ENCODE measurements around the gene SCRN1. TPM values are rescaled to one million over a fixed set of nuclear protein-coding genes. Genes with fewer than 3 reads are reported as not detected.

Gene SCRN1
- total and polyA plus RNA-seq, 2 of the 13 experiments (the other 11 are each of a cell fraction or from before 2014, with no cell fraction given) = 43.2 to 49.8 TPM

DNA sequence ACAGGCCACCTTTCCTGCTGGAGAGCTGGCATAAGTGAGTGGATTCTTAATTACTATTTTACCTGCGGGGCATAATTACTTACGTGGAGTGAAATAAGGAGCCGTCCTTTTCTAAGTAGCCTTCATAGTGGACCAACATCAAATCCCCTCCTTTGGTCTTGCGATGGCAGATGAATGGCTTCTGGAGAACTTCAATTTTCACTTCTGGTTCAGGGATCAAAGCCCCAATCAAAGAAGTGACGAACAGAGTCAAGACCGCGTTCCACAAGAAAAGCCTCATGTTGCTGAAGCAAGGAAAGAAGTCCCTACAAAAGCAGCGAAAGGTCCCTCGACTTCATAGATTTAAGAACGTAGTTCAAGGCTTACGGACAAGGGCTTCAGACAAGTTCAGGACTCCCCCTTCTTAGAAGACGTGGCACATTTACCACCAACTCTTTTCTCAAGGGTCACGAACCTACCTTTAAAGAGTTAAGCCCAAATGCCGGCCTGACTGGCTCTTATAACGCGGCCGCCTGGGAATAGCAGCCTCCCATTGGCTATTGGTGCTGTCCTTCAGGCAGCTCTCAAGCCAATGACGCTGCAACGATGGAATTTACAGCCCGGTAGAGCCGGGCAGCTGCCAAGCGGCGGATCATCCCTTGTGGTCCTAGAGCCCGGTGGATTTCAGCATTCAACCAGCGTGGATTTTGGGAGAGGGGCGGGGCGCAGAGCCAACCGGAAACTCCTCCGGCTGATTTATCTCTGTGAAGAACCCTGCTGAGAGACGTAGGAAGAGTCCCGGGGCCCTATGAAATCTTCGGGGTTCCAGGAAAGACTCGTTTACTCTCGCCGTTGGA, 36.8 kb upstream of the SCRN1 start, which contains the start of gene FKBP14 (continued):
- peak; percentile 71; the same call in 1 of the 2 replicates for TF ChIP-seq GATAD1 (CRISPR knock-in tag; IDR thresholded peaks at IDR 0.05)
- peak; percentile 50; the same call in 1 of the 2 replicates for TF ChIP-seq PHF8 (CRISPR knock-in tag; IDR thresholded peaks at IDR 0.05)
- peak; percentile 50; the same call in 1 of the 2 replicates for TF ChIP-seq ZFY (CRISPR knock-in tag; IDR thresholded peaks at IDR 0.05)
- TF ChIP-seq, protein P1, sequence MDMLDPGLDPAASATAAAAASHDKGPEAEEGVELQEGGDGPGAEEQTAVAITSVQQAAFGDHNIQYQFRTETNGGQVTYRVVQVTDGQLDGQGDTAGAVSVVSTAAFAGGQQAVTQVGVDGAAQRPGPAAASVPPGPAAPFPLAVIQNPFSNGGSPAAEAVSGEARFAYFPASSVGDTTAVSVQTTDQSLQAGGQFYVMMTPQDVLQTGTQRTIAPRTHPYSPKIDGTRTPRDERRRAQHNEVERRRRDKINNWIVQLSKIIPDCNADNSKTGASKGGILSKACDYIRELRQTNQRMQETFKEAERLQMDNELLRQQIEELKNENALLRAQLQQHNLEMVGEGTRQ (IDR thresholded peaks at IDR 0.05; ENCODE audit: low read depth, low read length) = no peak
- TF ChIP-seq, protein P1 (CRISPR knock-in tag; IDR thresholded peaks at IDR 0.05; ENCODE audit: borderline replicate concordance) = no peak
- TF ChIP-seq NFATC3 (CRISPR knock-in tag; IDR thresholded peaks at IDR 0.05) = peak; percentile 74; the same call in 1 of the 2 replicates
- no peak for TF ChIP-seq ZNF10 (CRISPR knock-in tag; IDR thresholded peaks at IDR 0.05; ENCODE audit: borderline replicate concordance, low read depth)
- TF ChIP-seq, protein P2, sequence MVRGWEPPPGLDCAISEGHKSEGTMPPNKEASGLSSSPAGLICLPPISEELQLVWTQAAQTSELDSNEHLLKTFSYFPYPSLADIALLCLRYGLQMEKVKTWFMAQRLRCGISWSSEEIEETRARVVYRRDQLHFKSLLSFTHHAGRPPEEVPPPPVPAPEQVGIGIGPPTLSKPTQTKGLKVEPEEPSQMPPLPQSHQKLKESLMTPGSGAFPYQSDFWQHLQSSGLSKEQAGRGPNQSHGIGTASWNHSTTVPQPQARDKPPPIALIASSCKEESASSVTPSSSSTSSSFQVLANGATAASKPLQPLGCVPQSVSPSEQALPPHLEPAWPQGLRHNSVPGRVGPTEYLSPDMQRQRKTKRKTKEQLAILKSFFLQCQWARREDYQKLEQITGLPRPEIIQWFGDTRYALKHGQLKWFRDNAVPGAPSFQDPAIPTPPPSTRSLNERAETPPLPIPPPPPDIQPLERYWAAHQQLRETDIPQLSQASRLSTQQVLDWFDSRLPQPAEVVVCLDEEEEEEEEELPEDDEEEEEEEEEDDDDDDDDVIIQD (CRISPR knock-in tag; IDR thresholded peaks at IDR 0.05; ENCODE audit: low read depth) = peak; percentile 88
- TF ChIP-seq SPEN (CRISPR knock-in tag; IDR thresholded peaks at IDR 0.05; ENCODE audit: low read depth) = no peak
- TF ChIP-seq PHB2 (IDR thresholded peaks at IDR 0.05; ENCODE audit: partially characterized antibody) = no peak
- TF ChIP-seq SMYD3 (CRISPR knock-in tag; IDR thresholded peaks at IDR 0.05) = peak; percentile 64; the same call in 1 of the 2 replicates
- no peak for TF ChIP-seq ZNF660 (CRISPR knock-in tag; IDR thresholded peaks at IDR 0.05; ENCODE audit: borderline replicate concordance, low read depth)
- TF ChIP-seq ZBTB7B (CRISPR knock-in tag; IDR thresholded peaks at IDR 0.05) = 0 out of 2 replicates have a peak, but pooled peaks have one; percentile 28
- TF ChIP-seq, protein P3, sequence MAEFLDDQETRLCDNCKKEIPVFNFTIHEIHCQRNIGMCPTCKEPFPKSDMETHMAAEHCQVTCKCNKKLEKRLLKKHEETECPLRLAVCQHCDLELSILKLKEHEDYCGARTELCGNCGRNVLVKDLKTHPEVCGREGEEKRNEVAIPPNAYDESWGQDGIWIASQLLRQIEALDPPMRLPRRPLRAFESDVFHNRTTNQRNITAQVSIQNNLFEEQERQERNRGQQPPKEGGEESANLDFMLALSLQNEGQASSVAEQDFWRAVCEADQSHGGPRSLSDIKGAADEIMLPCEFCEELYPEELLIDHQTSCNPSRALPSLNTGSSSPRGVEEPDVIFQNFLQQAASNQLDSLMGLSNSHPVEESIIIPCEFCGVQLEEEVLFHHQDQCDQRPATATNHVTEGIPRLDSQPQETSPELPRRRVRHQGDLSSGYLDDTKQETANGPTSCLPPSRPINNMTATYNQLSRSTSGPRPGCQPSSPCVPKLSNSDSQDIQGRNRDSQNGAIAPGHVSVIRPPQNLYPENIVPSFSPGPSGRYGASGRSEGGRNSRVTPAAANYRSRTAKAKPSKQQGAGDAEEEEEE (CRISPR knock-in tag; IDR thresholded peaks at IDR 0.05; ENCODE audit: borderline replicate concordance) = no peak; the same call in 1 of the 2 replicates
- TF ChIP-seq ZNF329 (CRISPR knock-in tag; IDR thresholded peaks at IDR 0.05; ENCODE audit: low read depth) = no peak
- TF ChIP-seq THAP11 (CRISPR knock-in tag; IDR thresholded peaks at IDR 0.05) = peak; percentile 90
- peak; percentile 79 for TF ChIP-seq ATF1 (CRISPR knock-in tag; IDR thresholded peaks at IDR 0.05)
- TF ChIP-seq ZNF546 (CRISPR knock-in tag; conservative IDR thresholded peaks at IDR 0.05) = no peak
- TF ChIP-seq MIER2 (CRISPR knock-in tag; IDR thresholded peaks at IDR 0.05) = no peak
- TF ChIP-seq, protein P4, sequence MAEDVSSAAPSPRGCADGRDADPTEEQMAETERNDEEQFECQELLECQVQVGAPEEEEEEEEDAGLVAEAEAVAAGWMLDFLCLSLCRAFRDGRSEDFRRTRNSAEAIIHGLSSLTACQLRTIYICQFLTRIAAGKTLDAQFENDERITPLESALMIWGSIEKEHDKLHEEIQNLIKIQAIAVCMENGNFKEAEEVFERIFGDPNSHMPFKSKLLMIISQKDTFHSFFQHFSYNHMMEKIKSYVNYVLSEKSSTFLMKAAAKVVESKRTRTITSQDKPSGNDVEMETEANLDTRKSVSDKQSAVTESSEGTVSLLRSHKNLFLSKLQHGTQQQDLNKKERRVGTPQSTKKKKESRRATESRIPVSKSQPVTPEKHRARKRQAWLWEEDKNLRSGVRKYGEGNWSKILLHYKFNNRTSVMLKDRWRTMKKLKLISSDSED (CRISPR knock-in tag; IDR thresholded peaks at IDR 0.05) = no peak
- TF ChIP-seq HOXA3 (CRISPR knock-in tag; IDR thresholded peaks at IDR 0.05) = peak; percentile 67; the same call in 1 of the 2 replicates
- no peak for TF ChIP-seq ZBTB7A (CRISPR knock-in tag; IDR thresholded peaks at IDR 0.05)
- TF ChIP-seq, protein P5, sequence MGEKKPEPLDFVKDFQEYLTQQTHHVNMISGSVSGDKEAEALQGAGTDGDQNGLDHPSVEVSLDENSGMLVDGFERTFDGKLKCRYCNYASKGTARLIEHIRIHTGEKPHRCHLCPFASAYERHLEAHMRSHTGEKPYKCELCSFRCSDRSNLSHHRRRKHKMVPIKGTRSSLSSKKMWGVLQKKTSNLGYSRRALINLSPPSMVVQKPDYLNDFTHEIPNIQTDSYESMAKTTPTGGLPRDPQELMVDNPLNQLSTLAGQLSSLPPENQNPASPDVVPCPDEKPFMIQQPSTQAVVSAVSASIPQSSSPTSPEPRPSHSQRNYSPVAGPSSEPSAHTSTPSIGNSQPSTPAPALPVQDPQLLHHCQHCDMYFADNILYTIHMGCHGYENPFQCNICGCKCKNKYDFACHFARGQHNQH (CRISPR knock-in tag; IDR thresholded peaks at IDR 0.05) = peak; percentile 88

All from HepG2 (cell line).